Sigmoid colon (tissue), 7 donors: ENCODE data around the gene TULP1. TPM values are rescaled to one million over a fixed set of nuclear protein-coding genes. Genes with fewer than 3 reads are reported as not detected.

ENCODE experiments used
- DNase-seq: peaks from one replicate; pipeline ENCODE4 v3.0.0-alpha.2; 2019
- H3K27ac ChIP-seq, 4 donors: fragments of 200-600 bp; sonication (generic); one replicate each; pipeline ENCODE4 v1.5.1; 2016 to 2019; ENCODE audit warnings: mild to moderate bottlenecking in 1 of 4
- H3K27me3 ChIP-seq, 3 donors: fragments of 200-600 bp; sonication (generic); one replicate each; pipeline ENCODE4 v1.5.1; 2019; ENCODE audit warnings: mild to moderate bottlenecking in 1 of 3
- H3K36me3 ChIP-seq, 4 donors: fragments of 200-600 bp; sonication (generic); one replicate each; pipeline ENCODE4 v1.5.1; 2016 to 2019
- H3K4me1 ChIP-seq, 4 donors: fragments of 200-600 bp; sonication (generic); one replicate each; pipeline ENCODE4 v1.5.1; 2017 to 2019
- H3K4me3 ChIP-seq, 4 donors: fragments of 200-600 bp; sonication (generic); one replicate each; pipeline ENCODE4 v1.5.1; 2017 to 2019; ENCODE audit warnings: mild to moderate bottlenecking in 2 of 4, moderate library complexity in 1 of 4
- H3K9me3 ChIP-seq, 4 donors: fragments of 200-600 bp in 3 of 4; sonication (generic) in 3 of 4; one replicate each; pipeline versions ENCODE4 v1.5.1 to v1.6.1; 2013 to 2019
- CTCF ChIP-seq, 4 experiments: fragments of 450-650 bp in 3 of 4; fragments of 200-600 bp in 1 of 4; IDR thresholded peaks; one replicate each; pipeline ENCODE4 v1.5.1; 2016 to 2019; ENCODE audit warnings: antibody characterized with exemption in 4 of 4, mild to moderate bottlenecking in 3 of 4, moderate library complexity in 2 of 4
- EP300 ChIP-seq, 4 donors: sonication (generic); formaldehyde crosslinking; IDR thresholded peaks; one replicate each; pipeline ENCODE4 v1.6.1; 2017; ENCODE audit warnings: antibody characterized with exemption in 4 of 4
- POLR2A ChIP-seq, 2 donors: fragments of 450-650 bp; IDR thresholded peaks; one replicate each; pipeline ENCODE4 v1.6.1; 2016; ENCODE audit warnings: antibody characterized with exemption in 2 of 2, mild to moderate bottlenecking in 2 of 2, moderate library complexity in 2 of 2
- POLR2AphosphoS5 ChIP-seq, 4 donors: sonication (generic); formaldehyde crosslinking; IDR thresholded peaks; one replicate each; pipeline ENCODE4 v1.6.1; 2017; ENCODE audit warnings: antibody characterized with exemption in 4 of 4
- WGBS, 2 donors: extraction: QIAGEN DNeasy Blood & Tissue Kit; methylation state at CpG; one replicate each; pipeline ENCODE4 v1.1.7; 2013; 5-methylcytosine and 5-hydroxymethylcytosine counted together
- intact Hi-C: fragments of 100-400 bp; cut with DNase I; formaldehyde crosslinking; loops from one replicate; pipeline ENCODE4 v1.15.1; 2023
- polyA plus RNA-seq, 3 donors: library from polyadenylated mRNA; stranded (reverse); fragments of 200-250 nt; gene quantifications; one replicate each; pipeline ENCODE4 v1.2.3, GENCODE V29; 2013
- total RNA-seq, 4 donors: library from RNA; depleted of rRNA; stranded (reverse); fragments of >200 nt; gene quantifications; one replicate each; pipeline ENCODE4 v1.1.0, GENCODE V29; 2016
- donor health status: healthy with polysubstance abuse.
- donor health status: Bipolar disorder and iron deficiency.
- donor health status: healthy.

Gene TULP1
- total and polyA plus RNA-seq, 7 donors = not detected

- H3K27ac ChIP-seq = peak overlapping the region; percentile 100
- H3K4me3 ChIP-seq = peak overlapping the region; percentile 1 to 99 (median 98)
- no peaks in the 10 kb centered on the region for H3K36me3 ChIP-seq
- H3K4me1 ChIP-seq = peaks cover 0 to 88% (median 78%) of the 10 kb centered on the region in 4 donors
- no peaks in the 10 kb centered on the region for H3K9me3 ChIP-seq
- TF ChIP-seq POLR2AphosphoS5 (IDR thresholded peaks at IDR 0.05) (peak; percentile 20 to 71 (median 49)), POLR2A (IDR thresholded peaks at IDR 0.05) (peak in 1 of 2 donors; percentile 10), CTCF (IDR thresholded peaks at IDR 0.05) (no peak), EP300 (IDR thresholded peaks at IDR 0.05) (no peak)
- no peaks in the 10 kb centered on the region for H3K27me3 ChIP-seq
- intact Hi-C loops = no loop called here
- peak; percentile 83 for DNase-seq
- 81 to 82% methylated on average over 7 of the region's 7 CpGs for WGBS, 2 donors
Observed at GRCh38 chr6:35492974-35493284, 19.8 kb downstream of the TULP1 start.

- Histone ChIP-seq H3K4me3 (peak overlapping the region; percentile 9 to 99 (median 98)), H3K4me1 (peaks cover 0 to 88% (median 80%) of the 10 kb centered on the region in 4 donors), H3K36me3 (no peaks in the 10 kb centered on the region), H3K27me3 (no peaks in the 10 kb centered on the region), H3K9me3 (no peaks in the 10 kb centered on the region), H3K27ac (peak overlapping the region; percentile 100)
- 46 to 68% methylated on average over 7 of the region's 7 CpGs for WGBS, 2 donors
- no peak for TF ChIP-seq POLR2A (IDR thresholded peaks at IDR 0.05)
- peak in 1 of 4 donors; percentile 18 for TF ChIP-seq POLR2AphosphoS5 (IDR thresholded peaks at IDR 0.05)
- TF ChIP-seq EP300 (IDR thresholded peaks at IDR 0.05) = no peak
- no peak for TF ChIP-seq CTCF (IDR thresholded peaks at IDR 0.05)
- intact Hi-C loops = no loop called here
- no peak for DNase-seq
Observed at GRCh38 chr6:35492258-35492973, 20.3 kb downstream of the TULP1 start.

- intact Hi-C loops = loop anchor here (2.0 kb wide), 1 partner anchor 237 kb away; no protein-coding TSS in a partner anchor
- Histone ChIP-seq H3K27me3 (no peaks in the 10 kb centered on the region), H3K36me3 (no peaks in the 10 kb centered on the region), H3K4me3 (peak overlapping the region; percentile 9 to 99 (median 98)), H3K27ac (peak overlapping the region; percentile 100), H3K4me1 (peaks cover 0 to 92% (median 87%) of the 10 kb centered on the region in 4 donors), H3K9me3 (no peaks in the 10 kb centered on the region)
- TF ChIP-seq EP300 (IDR thresholded peaks at IDR 0.05) (no peak), POLR2AphosphoS5 (IDR thresholded peaks at IDR 0.05) (no peak), POLR2A (IDR thresholded peaks at IDR 0.05) (no peak), CTCF (IDR thresholded peaks at IDR 0.05) (no peak)
- no peak for DNase-seq
- 49 to 65% methylated on average over 5 of the region's 5 CpGs for WGBS, 2 donors
Observed at GRCh38 chr6:35491558-35492257, 21.0 kb downstream of the TULP1 start.

DNA sequence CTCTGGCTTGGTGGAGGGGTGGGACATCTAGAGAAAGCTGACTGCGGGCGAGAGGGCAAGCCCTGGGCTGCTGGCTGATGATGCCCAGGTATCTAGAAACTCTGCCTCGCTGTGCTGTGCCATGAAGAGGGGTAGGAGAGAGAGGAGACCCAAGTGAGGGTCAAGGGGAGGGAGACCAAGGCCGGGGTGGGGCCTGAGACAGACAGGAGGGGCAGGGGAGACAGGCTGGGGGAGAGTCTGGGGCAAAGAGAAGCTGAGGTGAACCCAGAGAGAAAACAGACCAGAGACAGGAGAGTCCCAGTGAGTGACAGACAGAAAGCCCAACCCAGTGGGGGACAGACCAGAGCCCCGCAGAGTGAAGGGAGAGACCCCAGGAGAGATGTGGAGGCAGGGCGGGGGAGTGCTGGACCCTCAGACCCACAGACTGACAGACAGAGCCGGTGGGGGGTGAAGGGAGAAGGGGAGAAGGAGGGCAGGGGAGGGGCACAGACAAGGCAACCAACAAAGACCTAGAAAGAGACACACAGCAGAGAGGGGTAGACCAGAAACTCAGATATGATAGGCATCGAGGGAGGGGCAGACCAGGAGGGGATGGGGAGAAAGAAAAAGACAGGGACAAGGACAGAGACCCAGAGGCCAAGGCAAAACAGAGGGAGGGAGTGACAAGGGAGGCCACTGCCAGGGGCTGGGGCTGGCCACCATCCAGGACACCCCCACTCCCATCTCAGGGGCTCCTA, 21.7 kb downstream of the TULP1 start:
- Histone ChIP-seq H3K4me3 (peak overlapping the region; percentile 19 to 99 (median 98)), H3K27me3 (no peaks in the 10 kb centered on the region), H3K9me3 (no peaks in the 10 kb centered on the region), H3K4me1 (peaks cover 0 to 99% (median 94%) of the 10 kb centered on the region in 4 donors), H3K27ac (peak overlapping the region; percentile 100), H3K36me3 (no peaks in the 10 kb centered on the region)
- WGBS, 2 donors = 71 to 74% methylated on average over 8 of the region's 8 CpGs
- intact Hi-C loops = loop anchor here (2.0 kb wide), 1 partner anchor 238 kb away; no protein-coding TSS in a partner anchor
- DNase-seq = no peak
- TF ChIP-seq POLR2A (IDR thresholded peaks at IDR 0.05) (no peak), EP300 (IDR thresholded peaks at IDR 0.05) (no peak), CTCF (IDR thresholded peaks at IDR 0.05) (no peak), POLR2AphosphoS5 (IDR thresholded peaks at IDR 0.05) (no peak)
